Activated CD4-positive, alpha-beta T cell treated with anti-CD3 and anti-CD28 coated beads for 36 hours (primary cell): ENCODE data around the gene EPHB3. TPM values are rescaled to one million over a fixed set of nuclear protein-coding genes. Genes with fewer than 3 reads are reported as not detected.

ENCODE experiments used
- ATAC-seq: fragments of 200-7000 bp; cut with Tn5 transposase; one replicate; pipeline ENCODE4 v1.10.0; 2021; ENCODE audit warnings: mild to moderate bottlenecking, moderate library complexity
- CTCF ChIA-PET: fragments of 350-600 bp; sonication (Branson Sonifier 250); formaldehyde crosslinking; loops from one replicate; lab custom pipeline; 2021; ENCODE audit warnings: antibody characterized with exemption; lab: Charles Lee
- POLR2A ChIA-PET: fragments of 350-600 bp; sonication (Branson Sonifier 250); formaldehyde crosslinking; loops from one replicate; lab custom pipeline; 2021; ENCODE audit warnings: antibody characterized with exemption, inconsistent platforms; lab: Charles Lee
- DNase-seq: peaks from one replicate; pipeline ENCODE4 v3.0.0-alpha.2; 2020
- H3K27ac Mint-ChIP-seq: one replicate; pipeline ENCODE4 v1.8.0; 2021; ENCODE audit warnings: mixed read lengths
- H3K27me3 Mint-ChIP-seq: one replicate; pipeline ENCODE4 v1.8.0; 2021; ENCODE audit warnings: mixed read lengths
- H3K36me3 Mint-ChIP-seq: one replicate; pipeline ENCODE4 v1.8.0; 2021; ENCODE audit warnings: low read depth, mixed read lengths
- H3K4me1 Mint-ChIP-seq: one replicate; pipeline ENCODE4 v1.8.0; 2021; ENCODE audit warnings: mixed read lengths
- H3K4me3 Mint-ChIP-seq: one replicate; pipeline ENCODE4 v1.8.0; 2021; ENCODE audit warnings: mild to moderate bottlenecking, moderate library complexity, mixed read lengths
- H3K9me3 Mint-ChIP-seq: one replicate; pipeline ENCODE4 v1.8.0; 2021; ENCODE audit warnings: low read depth, mixed read lengths
- intact Hi-C, 2 experiments: fragments of 100-400 bp; cut with DNase I in 1 of 2; cut with micrococcal nuclease in 1 of 2; formaldehyde crosslinking; loops; one replicate each; pipeline versions ENCODE4 v1.14.2 to v1.15.1; 2022 to 2024; cut with DNase I, micrococcal nuclease
- total RNA-seq, 2 experiments: library from RNA; stranded (reverse); gene quantifications; one replicate each; pipeline ENCODE4 v1.2.3, GENCODE V29; 2021

EPHB3 gene
- total RNA-seq = not detected

DNA sequence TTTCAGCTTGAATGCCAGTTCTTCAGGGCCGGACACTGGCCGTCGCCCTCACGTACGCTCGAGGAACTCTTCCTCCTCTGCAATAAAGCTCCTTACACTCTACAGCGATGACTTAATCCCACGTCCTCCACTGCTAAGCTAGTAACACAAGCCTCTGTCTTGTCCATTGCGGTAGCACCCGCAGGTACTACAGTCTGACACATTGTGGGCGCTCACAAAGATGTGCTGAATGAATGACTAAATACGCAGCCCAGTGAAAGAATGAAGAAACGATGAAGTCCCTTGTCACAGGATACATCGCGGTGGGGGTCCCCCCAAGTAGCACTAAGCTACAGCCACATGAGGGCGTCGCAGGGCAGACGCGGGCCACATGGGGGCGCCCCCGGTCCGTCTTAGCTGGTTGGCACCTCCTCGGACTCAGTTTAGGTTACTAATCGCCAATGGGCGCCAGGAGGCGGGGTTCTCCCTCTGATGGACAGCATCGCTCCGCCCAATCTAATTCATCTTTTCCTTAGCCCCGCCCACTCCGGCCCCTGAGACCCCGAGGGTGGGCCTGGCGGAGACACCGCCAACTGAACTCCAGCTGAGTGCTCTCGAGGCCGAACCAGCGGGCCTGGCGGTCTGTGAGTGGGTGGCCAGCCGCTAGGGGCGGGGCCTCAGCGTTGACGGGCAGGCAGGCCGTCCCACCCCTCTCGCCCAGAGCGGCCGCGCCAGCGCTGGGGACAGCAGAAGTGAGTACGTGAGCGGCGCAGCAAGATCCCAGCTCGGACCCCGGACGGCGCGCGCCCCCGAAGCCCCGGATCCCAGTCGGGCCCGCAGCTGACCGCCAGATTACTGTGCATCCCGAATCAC, at the start of gene EPHB3:
EPHB3 (plus strand) TSS at position 725 of the 852 bp plus-strand sequence. CDS start 451 bp downstream, outside the sequence.
- Mint-ChIP-seq H3K4me3 (peak within 1 kb of the TSS; percentile 57), H3K4me1 (peaks cover 30% of the 10 kb centered on the region), H3K9me3 (no peaks in the 10 kb centered on the region), H3K36me3 (no peaks in the 10 kb centered on the region), H3K27ac (peak within 1 kb of the TSS; percentile 74), H3K27me3 (peaks cover 28% of the 10 kb centered on the region)
- CTCF ChIA-PET = interaction anchor here (0.6 to 2.0 kb wide), 46 partner anchors 9 to 666 kb away, joined by 3 to 12 read pairs (median 4); no protein-coding TSS in a partner anchor
- ATAC-seq (peak; percentile 91), DNase-seq (peak; percentile 97)
- POLR2A ChIA-PET = interaction anchor here (0.6 to 1.7 kb wide), 4 partner anchors 40 to 1014 kb away, joined by 3 to 5 read pairs (median 3); partner anchors contain the start of gene MAGEF1
- intact Hi-C loops = loop anchor here (1.0 kb wide), 6 partner anchors 151 to 251 kb away; partner anchors contain the start of genes VPS8 (in 2 of the 2) and MAGEF1 (in 1 of the 2)

DNA sequence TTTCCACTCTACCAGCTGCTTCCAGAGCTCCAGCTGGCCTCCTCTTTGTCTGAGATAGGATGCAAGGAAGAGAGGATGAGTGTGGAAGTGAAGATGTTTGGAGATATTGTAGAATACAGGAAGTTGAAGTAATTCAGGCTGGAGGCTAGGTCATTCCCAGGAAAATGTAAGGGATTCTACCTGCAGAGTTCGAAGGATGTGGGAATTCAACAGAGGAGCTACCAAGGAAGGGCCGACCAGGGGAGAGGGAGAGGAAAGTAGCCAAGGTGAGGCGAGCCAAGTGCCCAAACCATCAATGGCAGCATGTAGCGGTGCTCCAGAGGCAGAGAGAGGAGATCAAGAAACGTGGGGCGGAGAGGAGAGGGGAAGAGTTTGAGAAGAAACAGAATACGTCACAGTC, 49.0 kb upstream of the EPHB3 start:
- Mint-ChIP-seq H3K4me1 (peaks cover 9% of the 10 kb centered on the region), H3K27ac (no peak overlapping the region), H3K9me3 (no peaks in the 10 kb centered on the region), H3K36me3 (no peaks in the 10 kb centered on the region), H3K27me3 (peaks cover 40% of the 10 kb centered on the region), H3K4me3 (no peak overlapping the region)
- POLR2A ChIA-PET = no interaction called here
- CTCF ChIA-PET = interaction anchor here (0.5 to 5.5 kb wide), 15 partner anchors 9 to 274 kb away, joined by 3 to 53 read pairs (median 3); no protein-coding TSS in a partner anchor
- intact Hi-C loops = loop anchor here (1.0 kb wide), 4 partner anchors 43 to 141 kb away; no protein-coding TSS in a partner anchor
- no peak for ATAC-seq
- no peak for DNase-seq

DNA sequence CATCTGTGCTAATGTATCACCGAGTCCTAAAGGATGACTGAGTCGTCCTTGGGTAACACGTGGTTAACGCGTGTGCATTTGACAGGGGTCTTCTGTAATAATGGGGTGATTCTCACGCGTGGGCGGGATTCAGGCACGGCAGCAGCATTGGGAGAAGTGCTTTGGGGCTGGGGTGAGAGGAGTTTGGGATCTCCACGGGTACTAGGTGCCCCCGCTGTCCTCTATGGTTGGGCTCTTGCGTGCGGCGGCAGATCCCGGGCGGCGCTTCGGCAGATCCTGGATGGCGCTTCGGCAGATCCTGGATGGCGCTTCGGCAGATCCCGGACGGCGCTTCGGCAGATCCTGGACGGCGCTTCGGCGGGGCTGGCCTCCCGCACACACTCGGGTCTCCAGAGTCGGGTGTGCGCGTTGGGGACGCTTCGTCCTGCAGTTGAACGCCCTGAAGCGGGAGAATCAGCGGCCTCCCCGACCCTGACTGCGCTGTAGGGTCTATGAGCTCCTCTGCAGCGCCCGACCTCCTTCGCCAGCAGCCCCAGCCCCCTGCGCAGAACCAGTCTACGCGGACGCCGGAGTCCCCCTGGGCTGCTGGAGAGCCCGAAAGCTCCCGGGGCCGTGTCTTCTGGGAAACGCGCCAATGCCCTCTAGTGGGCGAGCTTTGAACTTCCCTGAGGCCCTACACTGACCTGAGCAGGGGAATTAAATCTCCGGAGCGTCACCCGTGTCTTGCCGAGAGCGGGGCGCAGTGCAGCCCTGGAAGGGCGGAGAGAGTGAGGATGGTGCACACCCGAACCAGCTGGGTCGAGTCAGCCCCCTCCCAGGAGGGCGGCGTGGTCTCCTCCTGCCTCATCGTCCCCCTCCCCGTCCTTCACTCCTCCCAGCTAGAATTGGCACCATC, 48.1 kb upstream of the EPHB3 start:
- Mint-ChIP-seq H3K27ac (no peak overlapping the region), H3K36me3 (no peaks in the 10 kb centered on the region), H3K27me3 (peaks cover 43% of the 10 kb centered on the region), H3K4me3 (peak overlapping the region; percentile 50), H3K4me1 (peaks cover 9% of the 10 kb centered on the region), H3K9me3 (no peaks in the 10 kb centered on the region)
- ChIA-PET POLR2A (interaction anchor here (0.6 kb wide), 1 partner anchor 142 kb away, joined by 3 read pairs; no protein-coding TSS in a partner anchor), CTCF (interaction anchor here (0.5 to 5.5 kb wide), 35 partner anchors 9 to 1385 kb away, joined by 3 to 53 read pairs (median 4); partner anchors contain the start of gene EPHB3)
- intact Hi-C loops = loop anchor here (1.0 kb wide), 4 partner anchors 44 to 142 kb away; no protein-coding TSS in a partner anchor
- DNase-seq = peak; percentile 91
- peak; percentile 99 for ATAC-seq

DNA sequence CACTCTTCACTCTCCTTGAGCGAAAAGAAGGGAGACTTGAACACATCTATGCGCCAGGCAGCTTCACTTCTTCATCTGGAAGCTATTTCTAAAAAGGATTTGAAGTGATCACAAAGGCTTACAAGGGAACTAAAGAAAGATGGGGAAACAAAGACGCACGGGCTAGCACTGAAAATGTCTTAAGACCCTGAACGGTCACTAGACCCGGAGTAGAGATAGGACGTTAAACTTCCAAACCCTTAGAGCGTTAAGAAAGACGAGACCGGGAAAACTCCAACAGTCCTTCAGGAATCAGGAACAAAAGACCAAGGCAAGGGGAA, 47.5 kb upstream of the EPHB3 start:
- Mint-ChIP-seq H3K27me3 (peaks cover 47% of the 10 kb centered on the region), H3K4me3 (peak overlapping the region; percentile 50), H3K27ac (no peak overlapping the region), H3K4me1 (peaks cover 9% of the 10 kb centered on the region), H3K36me3 (no peaks in the 10 kb centered on the region), H3K9me3 (no peaks in the 10 kb centered on the region)
- ATAC-seq = no peak
- intact Hi-C loops = no loop called here
- ChIA-PET POLR2A (no interaction called here), CTCF (interaction anchor here (0.5 to 5.5 kb wide), 34 partner anchors 11 to 1384 kb away, joined by 3 to 53 read pairs (median 4); partner anchors contain the start of gene EPHB3)
- no peak for DNase-seq

DNA sequence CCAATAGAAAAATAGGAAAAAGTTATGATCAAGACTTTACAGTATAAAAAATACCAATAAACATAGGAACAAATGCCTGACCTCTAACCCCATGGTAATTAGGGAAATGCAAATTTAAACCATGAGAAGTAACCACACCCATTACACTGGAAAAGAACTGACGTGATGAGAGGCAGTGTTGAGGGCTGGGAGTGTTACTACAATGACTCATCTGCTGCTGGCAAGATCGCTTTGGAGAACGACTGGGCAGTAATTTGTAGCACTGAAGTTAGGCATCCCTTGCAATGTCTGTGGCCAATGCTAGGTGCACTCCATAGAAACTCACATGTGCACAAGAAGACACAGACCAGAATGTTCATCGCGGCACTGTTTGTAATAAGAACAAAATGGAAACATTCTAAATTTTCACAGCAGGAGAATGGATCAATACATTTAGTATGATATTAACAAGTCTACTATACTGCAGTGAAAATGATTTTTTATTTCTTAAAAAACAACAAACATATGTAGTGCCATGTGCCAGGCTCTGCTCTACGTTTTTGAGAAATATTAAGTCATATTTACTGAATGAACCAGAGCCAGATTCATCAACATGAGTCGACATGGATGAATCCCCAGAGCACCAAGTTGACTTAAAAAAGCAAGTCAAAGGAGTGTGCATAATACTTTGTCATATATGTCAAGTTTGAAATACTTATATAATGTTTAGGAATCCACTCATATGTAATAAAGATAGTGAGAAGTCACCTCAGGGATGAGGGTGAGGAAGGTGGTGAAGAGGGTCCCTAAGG, 37.6 kb upstream of the EPHB3 start:
- POLR2A ChIA-PET = no interaction called here

DNA sequence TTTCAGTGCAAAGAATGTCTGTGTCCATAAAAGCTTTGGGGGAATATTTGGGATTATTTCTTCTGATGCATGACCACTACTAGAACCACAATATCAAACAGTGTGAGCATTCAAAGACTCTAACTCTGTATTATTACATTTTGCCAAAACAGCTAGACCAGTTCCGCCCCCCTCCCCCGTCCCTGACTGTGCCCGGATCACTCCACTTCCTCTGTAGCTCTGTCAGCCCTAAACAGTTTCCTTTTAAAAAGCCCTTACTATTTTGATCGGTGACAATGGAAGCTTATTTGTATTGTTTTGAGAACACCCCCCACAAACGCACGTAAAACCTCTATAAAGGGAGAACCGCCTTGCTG, 36.6 kb upstream of the EPHB3 start:
- Mint-ChIP-seq H3K27me3 (peaks cover 11% of the 10 kb centered on the region), H3K9me3 (no peaks in the 10 kb centered on the region), H3K27ac (peak overlapping the region; percentile 69), H3K4me1 (peaks cover 24% of the 10 kb centered on the region), H3K36me3 (no peaks in the 10 kb centered on the region), H3K4me3 (peak overlapping the region; percentile 77)
- DNase-seq = peak; percentile 58
- ChIA-PET CTCF (interaction anchor here (0.6 to 1.5 kb wide), 10 partner anchors 9 to 153 kb away, joined by 3 to 14 read pairs (median 4); no protein-coding TSS in a partner anchor), POLR2A (no interaction called here)
- intact Hi-C loops = no loop called here
- peak; percentile 73 for ATAC-seq

More for the DNA sequence above, 37.6 kb upstream of the EPHB3 start:
- peak; percentile 60 for DNase-seq
- no peak overlapping the region for H3K4me3 Mint-ChIP-seq
- intact Hi-C loops = no loop called here
- peak; percentile 90 for ATAC-seq
- peaks cover 24% of the 10 kb centered on the region for H3K4me1 Mint-ChIP-seq
- peaks cover 16% of the 10 kb centered on the region for H3K27me3 Mint-ChIP-seq
- peak overlapping the region; percentile 60 for H3K27ac Mint-ChIP-seq
- H3K9me3 Mint-ChIP-seq = no peaks in the 10 kb centered on the region
- CTCF ChIA-PET = interaction anchor here (0.6 to 1.8 kb wide), 2 partner anchors 13 to 25 kb away, joined by 3 read pairs; no protein-coding TSS in a partner anchor
- H3K36me3 Mint-ChIP-seq = no peaks in the 10 kb centered on the region

DNA sequence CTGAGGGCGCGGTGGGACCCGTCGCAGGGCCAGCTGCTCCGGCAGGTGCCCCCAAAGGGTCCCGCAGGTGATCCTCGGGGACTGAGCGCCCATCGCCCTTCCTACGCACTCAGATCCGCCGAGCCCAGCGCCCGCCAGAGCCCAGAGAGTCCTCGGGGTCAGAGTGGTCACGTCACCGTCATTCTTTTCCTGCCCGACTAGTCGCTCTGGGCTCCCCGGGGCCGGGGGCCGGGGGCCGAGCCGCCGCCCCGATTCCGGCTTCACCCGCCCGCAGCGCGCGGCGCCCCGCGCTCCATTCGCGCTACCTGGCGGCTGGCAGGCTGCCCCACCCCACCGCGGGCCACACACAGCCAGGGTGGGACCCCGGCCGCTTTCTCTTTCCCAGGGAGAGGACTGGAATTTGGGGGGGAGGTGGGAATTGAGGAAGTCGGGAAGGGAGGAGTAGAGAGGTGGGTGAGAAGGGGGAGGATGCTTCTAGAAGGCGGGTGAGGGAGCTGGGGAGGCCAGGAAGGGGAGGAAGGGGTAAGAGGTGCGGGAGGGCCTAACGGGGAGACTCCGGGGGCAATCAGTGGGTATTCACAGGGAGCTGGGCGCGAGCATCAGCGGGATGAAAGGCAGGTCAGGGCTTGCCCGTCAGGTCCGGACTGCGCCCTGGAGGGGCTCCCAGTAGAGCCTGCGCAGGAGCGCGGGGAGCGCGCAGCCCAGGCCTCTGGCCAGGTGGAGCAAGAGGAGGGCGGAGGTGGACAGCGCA, 36.1 kb upstream of the EPHB3 start:
- CTCF ChIA-PET = interaction anchor here (0.6 to 1.8 kb wide), 12 partner anchors 10 to 700 kb away, joined by 3 to 14 read pairs (median 4); no protein-coding TSS in a partner anchor
- POLR2A ChIA-PET = no interaction called here
- H3K4me1 Mint-ChIP-seq = peaks cover 24% of the 10 kb centered on the region
- DNase-seq (peak; percentile 33), ATAC-seq (peak; percentile 40)
- intact Hi-C loops = no loop called here
- no peaks in the 10 kb centered on the region for H3K9me3 Mint-ChIP-seq
- H3K27me3 Mint-ChIP-seq = peaks cover 12% of the 10 kb centered on the region
- H3K27ac Mint-ChIP-seq = peak overlapping the region; percentile 69
- H3K36me3 Mint-ChIP-seq = no peaks in the 10 kb centered on the region
- peak overlapping the region; percentile 77 for H3K4me3 Mint-ChIP-seq

DNA sequence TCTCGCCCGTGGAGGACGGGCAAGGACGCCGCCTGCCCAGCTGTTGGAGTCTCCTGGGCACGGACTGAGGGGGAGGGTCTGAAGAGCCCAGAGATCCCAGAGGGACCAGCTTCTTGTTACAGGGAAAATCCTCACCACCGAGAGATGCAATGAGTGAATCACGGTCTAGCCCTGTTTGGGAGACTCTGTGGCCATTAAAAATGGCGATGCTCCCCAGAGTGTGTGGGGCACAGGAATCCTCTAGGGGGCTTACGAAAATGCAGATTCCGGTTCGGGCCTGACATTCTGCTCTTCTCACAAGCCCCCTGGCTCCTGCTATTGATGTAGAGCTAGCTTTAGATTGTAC, 35.5 kb upstream of the EPHB3 start:
- CTCF ChIA-PET = interaction anchor here (0.6 to 1.8 kb wide), 7 partner anchors 12 to 700 kb away, joined by 3 to 13 read pairs (median 3); no protein-coding TSS in a partner anchor
- H3K4me3 Mint-ChIP-seq = peak overlapping the region; percentile 77
- H3K9me3 Mint-ChIP-seq = no peaks in the 10 kb centered on the region
- intact Hi-C loops = no loop called here
- no peak for DNase-seq
- no peaks in the 10 kb centered on the region for H3K36me3 Mint-ChIP-seq
- H3K27me3 Mint-ChIP-seq = peaks cover 17% of the 10 kb centered on the region
- peaks cover 24% of the 10 kb centered on the region for H3K4me1 Mint-ChIP-seq
- ATAC-seq = no peak
- no peak overlapping the region for H3K27ac Mint-ChIP-seq
- POLR2A ChIA-PET = no interaction called here

DNA sequence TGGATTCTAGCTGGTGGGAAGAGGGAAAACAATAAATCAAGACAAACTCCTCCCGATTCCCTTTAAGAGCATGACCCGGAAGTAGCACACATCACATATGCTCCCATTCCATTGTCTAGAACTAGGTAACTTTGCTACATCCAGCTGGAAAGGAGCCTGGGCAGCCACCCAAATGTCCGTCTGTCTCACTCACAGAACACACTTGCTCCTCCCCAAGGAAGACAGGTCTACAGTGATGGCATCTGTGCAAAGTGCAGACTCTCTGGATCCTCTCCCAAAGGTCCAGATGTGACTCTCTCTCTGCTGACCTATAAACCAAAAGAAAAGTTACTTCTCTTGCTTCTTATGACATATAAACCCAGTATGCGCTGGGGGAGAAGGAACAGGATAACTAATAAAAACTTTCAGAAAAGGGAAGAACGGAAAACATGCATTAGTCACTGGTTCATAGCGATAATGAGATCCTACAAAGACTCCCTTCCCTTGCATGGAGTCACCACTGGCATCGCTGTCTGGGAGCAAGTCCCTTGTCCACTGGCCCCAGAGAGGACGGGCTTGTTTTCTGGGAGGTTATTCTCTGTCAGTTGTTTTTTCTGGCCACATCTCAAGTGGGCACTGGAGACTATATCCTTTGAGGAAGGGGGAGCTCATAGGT, 29.8 kb upstream of the EPHB3 start:
- no peak overlapping the region for H3K27ac Mint-ChIP-seq
- H3K9me3 Mint-ChIP-seq = no peaks in the 10 kb centered on the region
- intact Hi-C loops = no loop called here
- ATAC-seq (no peak), DNase-seq (no peak)
- H3K27me3 Mint-ChIP-seq = peaks cover 17% of the 10 kb centered on the region
- CTCF ChIA-PET = interaction anchor here (0.6 to 2.3 kb wide), 5 partner anchors 10 to 241 kb away, joined by 3 to 10 read pairs (median 3); partner anchors contain the start of gene EPHB3
- POLR2A ChIA-PET = no interaction called here
- H3K4me1 Mint-ChIP-seq = no peaks in the 10 kb centered on the region
- no peak overlapping the region for H3K4me3 Mint-ChIP-seq
- H3K36me3 Mint-ChIP-seq = no peaks in the 10 kb centered on the region
